Nephron (organoid): Measurements from ENCODE around the gene MMP27.

Source experiments
- H3K27ac Mint-ChIP-seq, 3 experiments: 2 replicates each; pipeline ENCODE4 v1.8.0; 2020; ENCODE audit warnings: mixed read lengths in 3 of 3, mild to moderate bottlenecking in 2 of 3, moderate library complexity in 1 of 3
- H3K27me3 Mint-ChIP-seq: 2 replicates; pipeline ENCODE4 v1.8.0; 2021; ENCODE audit warnings: low read depth, mild to moderate bottlenecking, moderate library complexity, mixed read lengths
- H3K36me3 Mint-ChIP-seq: 2 replicates; pipeline ENCODE4 v1.8.0; 2020; ENCODE audit warnings: low read depth, mixed read lengths
- H3K4me1 Mint-ChIP-seq: 2 replicates; pipeline ENCODE4 v1.8.0; 2020; ENCODE audit warnings: mixed read lengths
- H3K4me3 Mint-ChIP-seq, 3 experiments: 2 replicates each; pipeline ENCODE4 v1.8.0; 2020; ENCODE audit warnings: mild to moderate bottlenecking in 3 of 3, mixed read lengths in 3 of 3, moderate library complexity in 2 of 3
- H3K9me3 Mint-ChIP-seq: 2 replicates; pipeline ENCODE4 v1.8.0; 2020; ENCODE audit warnings: mixed read lengths
- CTCF ChIP-seq, 3 experiments: fragments of 200-600 bp; sonication (generic); IDR thresholded peaks; one replicate each; pipeline ENCODE4 v1.5.0; 2021; ENCODE audit warnings: antibody characterized with exemption in 3 of 3; ENCODE audit not compliant: unreplicated experiment in 3 of 3

MMP27 gene

GRCh38 chr11:102704841-102705240 lies 728 bp downstream of the MMP27 start:
- Mint-ChIP-seq H3K4me1 (no peaks in the 10 kb centered on the region), H3K4me3 (no peak overlapping the region), H3K27ac (no peak overlapping the region), H3K27me3 (peaks cover 11% of the 10 kb centered on the region), H3K36me3 (no peaks in the 10 kb centered on the region), H3K9me3 (no peaks in the 10 kb centered on the region)
- TF ChIP-seq CTCF (IDR thresholded peaks at IDR 0.05; ENCODE audit: unreplicated experiment in 3 of 3): no peak

GRCh38 chr11:102703826-102704493 lies 1.6 kb downstream of the MMP27 start:
- Mint-ChIP-seq H3K4me3 (no peak overlapping the region), H3K4me1 (no peaks in the 10 kb centered on the region), H3K27ac (no peak overlapping the region), H3K9me3 (no peaks in the 10 kb centered on the region), H3K27me3 (peaks cover 8% of the 10 kb centered on the region), H3K36me3 (no peaks in the 10 kb centered on the region)
- TF ChIP-seq CTCF (IDR thresholded peaks at IDR 0.05; ENCODE audit: unreplicated experiment in 3 of 3): no peak

- no peaks in the 10 kb centered on the region for H3K4me1 Mint-ChIP-seq
- TF ChIP-seq CTCF (IDR thresholded peaks at IDR 0.05; ENCODE audit: unreplicated experiment in 3 of 3): no peak
- H3K27me3 Mint-ChIP-seq: no peaks in the 10 kb centered on the region
- H3K27ac Mint-ChIP-seq: no peak overlapping the region
- H3K4me3 Mint-ChIP-seq: no peak overlapping the region
- H3K36me3 Mint-ChIP-seq: no peaks in the 10 kb centered on the region
- H3K9me3 Mint-ChIP-seq: no peaks in the 10 kb centered on the region
Measured at GRCh38 chr11:102695201-102695600, 10.4 kb downstream of the MMP27 start.

GRCh38 chr11:102685754-102686153 lies 19.8 kb downstream of the MMP27 start:
- H3K4me1 Mint-ChIP-seq: no peaks in the 10 kb centered on the region
- peaks cover 2% of the 10 kb centered on the region for H3K9me3 Mint-ChIP-seq
- no peaks in the 10 kb centered on the region for H3K27me3 Mint-ChIP-seq
- no peaks in the 10 kb centered on the region for H3K36me3 Mint-ChIP-seq
- TF ChIP-seq CTCF (IDR thresholded peaks at IDR 0.05; ENCODE audit: unreplicated experiment in 3 of 3): no peak
- no peak overlapping the region for H3K27ac Mint-ChIP-seq
- H3K4me3 Mint-ChIP-seq: no peak overlapping the region

- Mint-ChIP-seq H3K4me3 (no peak overlapping the region), H3K27me3 (no peaks in the 10 kb centered on the region), H3K4me1 (no peaks in the 10 kb centered on the region), H3K36me3 (no peaks in the 10 kb centered on the region), H3K9me3 (peaks cover 2% of the 10 kb centered on the region), H3K27ac (no peak overlapping the region)
- TF ChIP-seq CTCF (IDR thresholded peaks at IDR 0.05; ENCODE audit: unreplicated experiment in 3 of 3): no peak
Measured at GRCh38 chr11:102685338-102685737, 20.2 kb downstream of the MMP27 start.

- Mint-ChIP-seq H3K9me3 (peaks cover 2% of the 10 kb centered on the region), H3K27me3 (no peaks in the 10 kb centered on the region), H3K36me3 (no peaks in the 10 kb centered on the region), H3K27ac (no peak overlapping the region), H3K4me3 (no peak overlapping the region), H3K4me1 (no peaks in the 10 kb centered on the region)
- no peak for TF ChIP-seq CTCF (IDR thresholded peaks at IDR 0.05; ENCODE audit: unreplicated experiment in 3 of 3)
Measured at GRCh38 chr11:102683277-102683676, 22.3 kb downstream of the MMP27 start.
